Adipocyte (in vitro differentiated cells): Measurements from ENCODE around the gene ZSCAN12.
A peak's percentile ranks its signal among the peaks of the same experiment; 100 is the strongest.
"Not testable (repeated sequence)": the region's sequence is repeated elsewhere in the genome, so short reads cannot be mapped to it uniquely, and the experiment has no call there.

Experiments used
- DNase-seq: peaks from one replicate; pipeline ENCODE4 v3.0.0-alpha.2; 2015; ENCODE audit warnings: low read depth
- H3K27me3 ChIP-seq: replicated peaks from 2 replicates; pipeline ENCODE4 v1.7.0; 2013; ENCODE audit warnings: mild to moderate bottlenecking, low read length, moderate library complexity; ENCODE audit not compliant: control insufficient read depth, insufficient read depth
- H3K36me3 ChIP-seq: 2 replicates; pipeline ENCODE4 v1.7.0; 2013; ENCODE audit warnings: low read length, mild to moderate bottlenecking, moderate library complexity; ENCODE audit not compliant: control insufficient read depth, insufficient read depth, severe bottlenecking
- H3K4me1 ChIP-seq: 2 replicates; pipeline ENCODE4 v1.7.0; 2013; ENCODE audit warnings: mild to moderate bottlenecking, low read length, moderate library complexity; ENCODE audit not compliant: control insufficient read depth, insufficient read depth
- H3K4me3 ChIP-seq: 2 replicates; pipeline ENCODE4 v1.7.0; 2013; ENCODE audit warnings: mild to moderate bottlenecking, low read length, moderate library complexity
- H3K9ac ChIP-seq: 2 replicates; pipeline ENCODE4 v1.7.0; 2013; ENCODE audit warnings: mild to moderate bottlenecking, low read length, moderate library complexity
- H3K9me3 ChIP-seq: 2 replicates; pipeline ENCODE4 v1.7.0; 2013; ENCODE audit warnings: mild to moderate bottlenecking, low read length, moderate library complexity; ENCODE audit not compliant: control insufficient read depth

Gene ZSCAN12

GRCh38 chr6:28369463-28369862 lies 30.1 kb downstream of the ZSCAN12 start:
- DNase-seq: no peak
- Histone ChIP-seq H3K9ac (no peak overlapping the region), H3K27me3 (no peaks in the 10 kb centered on the region), H3K9me3 (no peaks in the 10 kb centered on the region), H3K4me1 (no peaks in the 10 kb centered on the region), H3K4me3 (no peak overlapping the region), H3K36me3 (peaks cover 20% of the 10 kb centered on the region)

- Histone ChIP-seq H3K4me1 (no peaks in the 10 kb centered on the region), H3K9ac (no peak overlapping the region), H3K9me3 (no peaks in the 10 kb centered on the region), H3K27me3 (no peaks in the 10 kb centered on the region), H3K4me3 (no peak overlapping the region), H3K36me3 (peaks cover 29% of the 10 kb centered on the region)
- DNase-seq: no peak
These were observed 31.0 kb downstream of the ZSCAN12 start for GRCh38 chr6:28368522-28368921.

GRCh38 chr6:28365590-28365989 lies 34.0 kb downstream of the ZSCAN12 start:
- not testable (repeated sequence) for H3K9ac ChIP-seq, H3K4me3 ChIP-seq, H3K9me3 ChIP-seq, DNase-seq, H3K27me3 ChIP-seq, H3K4me1 ChIP-seq
- peaks cover 31% of the 10 kb centered on the region for H3K36me3 ChIP-seq

GRCh38 chr6:28360961-28361360 lies 38.6 kb downstream of the ZSCAN12 start:
- Histone ChIP-seq H3K9me3 (no peaks in the 10 kb centered on the region), H3K4me3 (no peak overlapping the region), H3K27me3 (no peaks in the 10 kb centered on the region), H3K36me3 (peaks cover 29% of the 10 kb centered on the region), H3K9ac (no peak overlapping the region), H3K4me1 (no peaks in the 10 kb centered on the region)
- DNase-seq: no peak

GRCh38 chr6:28359562-28359961 lies 40.0 kb downstream of the ZSCAN12 start:
- DNase-seq: not testable (repeated sequence)
- H3K36me3 ChIP-seq: peaks cover 17% of the 10 kb centered on the region

GRCh38 chr6:28357036-28357435 lies 42.5 kb downstream of the ZSCAN12 start:
- Histone ChIP-seq H3K9me3 (no peaks in the 10 kb centered on the region), H3K36me3 (peaks cover 4% of the 10 kb centered on the region), H3K9ac (peak overlapping the region; percentile 0), H3K4me1 (peaks cover 6% of the 10 kb centered on the region), H3K27me3 (no peaks in the 10 kb centered on the region), H3K4me3 (no peak overlapping the region)
- no peak for DNase-seq

More at GRCh38 chr6:28359562-28359961, 40.0 kb downstream of the ZSCAN12 start:
- H3K4me3 ChIP-seq, H3K27me3 ChIP-seq, H3K4me1 ChIP-seq, H3K9me3 ChIP-seq, H3K9ac ChIP-seq: not testable (repeated sequence)

GRCh38 chr6:28356666-28357020 lies 42.9 kb downstream of the ZSCAN12 start:
- Histone ChIP-seq H3K4me1 (peaks cover 6% of the 10 kb centered on the region), H3K9me3 (no peaks in the 10 kb centered on the region), H3K27me3 (no peaks in the 10 kb centered on the region), H3K9ac (peak overlapping the region; percentile 77), H3K4me3 (no peak overlapping the region), H3K36me3 (peaks cover 4% of the 10 kb centered on the region)
- no peak for DNase-seq

- Histone ChIP-seq H3K4me1 (peaks cover 7% of the 10 kb centered on the region), H3K36me3 (peaks cover 4% of the 10 kb centered on the region), H3K27me3 (no peaks in the 10 kb centered on the region), H3K9me3 (no peaks in the 10 kb centered on the region), H3K9ac (peak overlapping the region; percentile 77), H3K4me3 (peak overlapping the region; percentile 84)
- DNase-seq: peak; percentile 95
These were observed 43.5 kb downstream of the ZSCAN12 start for GRCh38 chr6:28355743-28356665.

GRCh38 chr6:28354688-28355554 lies 44.6 kb downstream of the ZSCAN12 start:
- Histone ChIP-seq H3K9me3 (no peaks in the 10 kb centered on the region), H3K9ac (peak overlapping the region; percentile 77), H3K4me3 (peak overlapping the region; percentile 84), H3K4me1 (peaks cover 14% of the 10 kb centered on the region), H3K36me3 (peaks cover 4% of the 10 kb centered on the region), H3K27me3 (no peaks in the 10 kb centered on the region)
- no peak for DNase-seq

GRCh38 chr6:28353981-28354676 lies 45.4 kb downstream of the ZSCAN12 start:
- Histone ChIP-seq H3K9ac (no peak overlapping the region), H3K9me3 (no peaks in the 10 kb centered on the region), H3K36me3 (no peaks in the 10 kb centered on the region), H3K27me3 (no peaks in the 10 kb centered on the region), H3K4me1 (peaks cover 14% of the 10 kb centered on the region), H3K4me3 (no peak overlapping the region)
- no peak for DNase-seq

GRCh38 chr6:28353356-28353755 lies 46.2 kb downstream of the ZSCAN12 start:
- H3K36me3 ChIP-seq: no peaks in the 10 kb centered on the region
- DNase-seq: no peak
- no peak overlapping the region for H3K9ac ChIP-seq
- no peaks in the 10 kb centered on the region for H3K9me3 ChIP-seq
- no peak overlapping the region for H3K4me3 ChIP-seq
- no peaks in the 10 kb centered on the region for H3K27me3 ChIP-seq
- peaks cover 14% of the 10 kb centered on the region for H3K4me1 ChIP-seq
